GM19023 (cell line): Measurements from ENCODE around the gene AVPR2.

Experiments
- ATAC-seq: cut with Tn5 transposase; IDR thresholded peaks from one replicate; pipeline ENCODE4 v1.9.1; 2021; ENCODE audit warnings: mild to moderate bottlenecking, moderate library complexity; ENCODE audit not compliant: unreplicated experiment

AVPR2 gene

DNA sequence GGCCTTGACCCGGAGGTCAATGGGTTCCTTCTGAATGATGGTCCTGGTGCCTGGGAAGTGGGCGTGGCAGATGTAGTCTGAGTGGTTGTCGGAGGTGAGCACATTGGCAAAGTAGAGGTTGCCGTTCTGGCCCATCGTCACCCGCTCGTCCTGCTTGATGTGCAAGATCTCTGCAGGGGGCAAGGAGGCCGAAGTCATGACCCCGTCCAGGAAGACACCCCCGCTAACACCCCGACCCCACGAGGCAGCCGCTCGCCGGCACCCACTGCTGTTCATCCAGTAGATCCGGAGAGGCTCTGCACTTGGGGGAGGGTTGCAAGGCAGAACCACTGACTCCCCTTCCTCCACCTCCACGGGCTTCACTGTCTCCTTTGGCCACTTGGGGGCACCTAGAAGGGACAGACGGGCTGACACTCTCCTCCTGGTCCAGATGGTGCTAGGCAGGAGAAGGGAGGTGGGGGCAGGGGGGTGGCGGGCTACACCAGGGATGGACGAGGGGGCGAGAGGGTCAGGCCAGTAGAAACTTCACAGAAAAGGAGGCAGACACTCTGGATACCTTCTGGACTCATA, 33.6 kb upstream of the AVPR2 start:
- ATAC-seq: no peak

DNA sequence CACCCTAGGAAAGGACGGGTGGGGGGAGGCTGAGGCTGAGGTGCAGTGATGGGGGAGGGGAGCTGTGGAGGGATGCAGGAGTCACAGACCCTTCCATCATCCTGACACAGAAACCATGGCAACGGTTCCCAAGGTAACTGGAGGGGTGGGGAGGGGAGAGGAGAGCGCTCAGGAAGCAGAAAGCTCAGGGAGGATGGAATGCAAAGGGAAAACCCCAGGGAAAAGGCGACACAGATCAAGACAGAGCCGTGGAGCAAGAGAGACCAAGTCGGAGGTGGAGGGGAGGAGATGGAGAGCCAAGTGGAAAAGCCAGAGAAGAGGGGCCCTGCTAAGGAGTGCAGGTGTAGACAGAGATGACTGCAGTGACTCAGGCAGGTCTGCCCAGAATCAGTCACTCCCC, 33.0 kb upstream of the AVPR2 start:
- ATAC-seq: no peak

DNA sequence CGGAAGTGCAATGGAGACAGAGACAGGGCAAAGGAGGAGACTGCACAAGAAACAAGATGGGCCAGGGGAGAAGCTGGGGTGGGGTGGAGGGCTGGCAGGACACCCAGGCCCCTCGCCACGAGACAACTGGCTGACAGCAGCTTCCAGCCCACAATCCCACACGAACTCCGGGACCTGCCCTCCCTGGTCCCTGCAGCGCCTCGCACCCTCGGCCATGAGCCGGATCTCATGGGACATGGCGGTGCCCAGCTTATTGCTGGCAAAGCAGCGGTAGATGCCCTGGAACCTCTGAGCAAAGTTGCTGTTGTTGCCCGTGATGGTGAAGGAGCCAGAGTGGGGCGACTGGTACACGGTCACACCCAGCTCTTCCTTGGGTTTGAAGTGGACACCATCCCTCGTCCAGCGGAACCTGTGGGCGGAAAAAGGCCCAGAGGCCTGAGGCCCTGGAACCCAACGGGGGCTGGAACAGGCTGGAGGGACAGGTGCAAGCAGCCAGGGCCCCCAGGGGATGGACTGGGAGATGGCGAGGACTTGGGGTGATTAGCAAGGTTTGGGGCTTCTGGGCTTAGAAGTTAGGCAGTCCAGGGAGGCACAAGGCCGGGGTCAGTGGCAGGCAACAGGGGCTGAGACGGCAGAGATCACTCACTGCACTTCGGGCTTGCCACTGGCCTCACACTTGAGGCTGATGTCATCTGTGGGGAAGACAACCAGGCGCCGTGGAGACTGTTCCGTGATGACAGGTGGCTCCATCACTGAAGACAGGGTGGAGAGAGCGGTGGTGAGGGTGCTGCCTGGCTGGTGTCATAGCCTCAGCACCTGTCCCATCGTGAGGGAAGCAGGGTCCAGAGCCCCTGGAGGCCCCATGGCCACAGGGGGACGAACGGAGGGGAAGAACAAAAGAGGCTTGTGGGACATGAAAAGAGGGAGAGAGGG, 32.3 kb upstream of the AVPR2 start:
- ATAC-seq: no peak

DNA sequence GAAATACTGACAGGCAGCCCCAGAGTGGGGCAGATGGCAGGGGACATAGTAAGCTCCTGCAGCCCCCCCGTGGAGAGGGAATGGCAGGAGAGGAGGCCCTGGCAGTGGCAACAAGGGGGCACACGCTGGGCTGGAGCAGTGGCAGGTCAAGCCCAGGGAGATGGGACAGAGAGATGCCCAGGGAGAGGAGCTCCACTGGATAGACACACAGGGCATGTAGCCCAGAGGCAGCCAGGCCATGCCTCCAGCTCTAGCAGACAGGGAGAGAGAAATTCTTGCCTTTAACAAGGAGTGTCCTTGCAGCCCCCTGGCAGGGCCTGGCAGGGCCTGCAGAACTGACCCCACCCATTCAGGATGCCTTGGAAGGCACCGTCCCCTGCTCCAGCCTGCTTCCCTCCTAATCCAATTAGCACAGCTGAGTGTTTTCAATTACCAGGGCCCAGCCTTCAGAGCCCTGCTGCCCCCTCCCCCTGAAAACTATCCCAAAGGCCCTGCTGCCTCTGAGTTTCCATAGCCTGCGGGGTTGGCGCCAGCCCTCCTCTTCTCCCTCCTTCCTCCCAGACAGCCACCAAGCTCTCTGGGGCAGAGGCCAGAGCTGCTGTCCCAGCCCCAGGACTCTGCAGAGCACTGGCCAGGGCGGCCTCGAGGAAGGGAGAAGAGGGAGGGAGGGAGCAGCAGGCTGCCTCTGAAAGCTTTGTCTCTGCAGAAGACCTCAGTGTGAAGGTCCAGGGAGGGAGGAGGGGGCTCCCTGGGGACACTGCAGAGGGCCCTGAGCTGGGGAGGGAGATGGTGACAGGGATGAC, 31.0 kb upstream of the AVPR2 start:
- ATAC-seq: no peak

DNA sequence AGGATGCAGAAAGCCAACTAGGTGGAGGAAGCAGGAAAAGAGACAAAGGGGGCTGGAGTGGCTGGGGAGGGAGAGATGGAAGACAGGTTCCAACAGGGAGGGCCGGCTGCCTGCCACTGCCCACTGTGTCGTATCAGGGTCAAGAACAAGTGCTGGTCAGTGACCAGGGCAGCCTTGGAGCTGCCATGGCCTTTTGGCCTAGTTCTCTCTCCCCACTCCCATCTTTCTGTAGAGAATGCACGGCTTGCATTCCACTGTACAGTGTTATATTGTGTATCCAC, 30.4 kb upstream of the AVPR2 start:
- ATAC-seq: no peak

DNA sequence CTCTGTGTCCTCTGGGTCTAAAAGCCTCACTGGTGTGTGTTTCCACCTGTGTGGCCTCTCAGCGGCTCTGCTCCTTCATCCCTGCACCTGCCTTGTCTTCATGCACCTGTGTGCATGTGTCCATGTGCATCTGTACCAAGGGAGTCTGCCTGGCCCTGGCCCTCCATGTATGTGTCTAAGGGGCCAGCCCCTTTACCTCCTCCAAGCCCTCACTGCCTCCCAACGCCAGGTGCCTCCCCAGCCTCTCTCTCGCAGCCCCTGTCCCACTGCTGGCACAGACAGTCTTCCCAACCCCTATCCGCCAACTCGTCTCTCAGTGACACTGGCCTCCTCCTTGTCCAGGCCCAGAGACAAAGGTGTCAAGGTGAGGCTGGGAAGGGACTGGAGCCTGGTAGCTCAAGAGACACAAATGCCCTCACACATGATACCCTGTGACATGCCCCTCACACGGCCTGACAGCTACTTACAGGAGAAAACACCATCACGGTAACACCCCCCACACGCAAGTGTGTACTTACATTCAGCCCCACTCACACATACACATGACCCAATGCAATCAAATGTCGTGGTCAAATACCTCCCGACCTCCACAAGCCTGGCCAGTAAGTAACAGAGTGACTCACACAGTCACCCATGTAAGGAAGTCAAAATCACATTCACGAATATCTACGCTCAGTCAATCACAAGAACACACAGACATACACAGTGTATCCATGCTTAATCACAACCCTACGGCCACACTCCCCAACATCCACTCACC, 29.9 kb upstream of the AVPR2 start:
- no peak for ATAC-seq

DNA sequence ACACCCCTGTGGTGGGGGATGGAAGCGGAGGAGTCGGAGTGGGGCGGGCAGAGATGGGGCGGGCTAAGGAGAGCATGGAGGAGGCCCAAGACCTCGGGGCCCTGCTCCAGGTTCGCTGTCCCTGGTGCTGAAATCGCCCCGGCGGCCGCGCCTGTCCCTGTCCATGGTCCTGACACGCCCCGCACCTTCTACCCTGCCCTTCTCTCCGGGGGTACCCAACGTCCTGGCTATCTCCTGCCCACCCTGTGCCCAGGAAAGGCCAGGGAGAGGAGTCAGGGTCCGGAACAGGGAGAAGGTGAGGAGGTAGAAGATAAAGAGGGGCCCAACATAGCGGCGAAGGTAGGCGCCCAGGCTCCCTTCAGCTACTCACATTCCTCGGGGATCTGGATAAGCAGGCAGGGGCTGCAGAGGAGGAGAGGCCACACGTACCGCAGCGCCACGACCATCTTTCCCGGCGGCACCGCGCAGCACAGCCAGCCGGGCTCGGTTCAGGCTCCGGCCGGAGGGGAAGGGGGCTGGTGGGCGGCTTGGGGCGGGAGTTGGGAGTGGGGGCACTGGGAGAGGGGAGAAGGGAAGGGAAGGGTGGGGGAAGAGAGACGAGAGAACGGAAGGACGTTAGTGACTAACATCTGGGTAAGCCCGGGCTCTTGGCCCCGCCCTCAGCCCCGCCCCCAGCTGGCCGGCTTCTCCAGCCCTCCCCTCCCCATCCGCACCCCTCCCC, 28.9 kb upstream of the AVPR2 start:
- ATAC-seq: no peak

DNA sequence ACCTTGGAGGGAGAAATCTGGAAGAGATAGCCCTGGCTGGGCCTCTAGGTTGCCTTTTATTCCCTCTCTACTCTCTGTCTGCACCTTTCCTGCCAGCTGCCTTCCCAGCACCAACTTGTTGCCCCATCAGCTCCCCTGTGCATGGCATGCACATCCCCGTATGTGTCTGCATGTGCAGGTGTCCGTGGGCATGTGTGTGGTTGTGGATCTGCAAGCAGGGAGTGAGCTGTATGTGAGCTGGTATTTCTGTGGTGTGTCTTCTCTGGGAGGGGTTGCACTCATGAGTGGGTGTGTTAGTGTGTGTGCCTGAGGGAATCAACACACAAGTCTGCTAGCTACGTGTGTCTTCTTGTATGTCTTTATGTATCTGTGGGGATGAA, 28.4 kb upstream of the AVPR2 start:
- no peak for ATAC-seq

DNA sequence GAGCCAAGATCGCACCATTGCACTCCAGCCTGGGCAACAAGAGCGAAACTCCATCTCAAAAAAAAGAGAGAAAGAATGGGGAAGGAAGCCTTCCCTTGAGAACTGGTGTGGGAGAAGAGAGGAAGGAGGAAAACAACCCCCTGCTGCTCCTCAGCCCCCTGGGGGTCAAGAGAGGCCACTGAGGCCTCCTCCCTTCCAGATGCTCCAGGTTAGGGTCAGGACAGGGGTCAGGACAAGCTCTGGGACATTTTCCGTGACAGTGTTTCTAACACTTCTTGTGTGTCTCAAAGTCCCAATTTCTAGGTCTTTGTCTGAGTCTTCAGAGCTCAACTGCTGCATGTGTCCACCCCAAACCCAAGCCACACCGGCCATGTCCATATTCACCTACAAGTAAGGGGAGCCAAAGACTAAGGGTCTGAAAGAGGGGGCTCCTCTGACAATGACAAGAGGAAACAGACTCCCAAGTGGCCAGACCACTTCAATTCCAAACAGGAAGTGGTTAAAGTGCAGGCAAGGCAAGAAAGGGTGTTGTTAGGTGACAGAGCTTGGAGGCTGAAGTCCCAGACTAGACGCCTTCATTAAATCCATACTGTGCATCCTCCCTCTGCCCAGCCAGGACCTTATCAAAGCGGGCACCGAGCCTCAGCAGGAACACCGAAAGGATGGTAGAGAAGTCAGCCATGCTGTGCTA, 26.8 kb upstream of the AVPR2 start:
- ATAC-seq: no peak

DNA sequence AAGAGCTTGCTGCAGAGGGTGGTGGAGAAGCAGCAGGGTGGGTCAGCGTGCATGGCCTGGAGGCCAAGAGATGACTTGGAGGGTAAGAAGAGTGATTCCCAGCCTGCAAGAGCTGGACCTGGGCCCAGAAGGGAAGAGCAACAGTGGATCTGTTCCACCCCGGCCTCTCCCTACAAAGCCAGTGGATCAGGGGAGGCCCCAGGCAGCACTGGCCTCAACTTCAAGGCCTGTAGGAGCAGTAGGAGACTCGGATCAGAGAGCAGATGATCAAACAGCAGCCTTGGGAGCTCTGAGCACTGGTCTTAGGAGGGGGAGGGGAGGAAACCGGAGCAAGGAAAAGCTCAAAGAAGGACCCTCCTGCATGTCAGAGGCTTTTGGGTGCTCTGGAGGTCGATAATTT, 26.1 kb upstream of the AVPR2 start:
- ATAC-seq: no peak

DNA sequence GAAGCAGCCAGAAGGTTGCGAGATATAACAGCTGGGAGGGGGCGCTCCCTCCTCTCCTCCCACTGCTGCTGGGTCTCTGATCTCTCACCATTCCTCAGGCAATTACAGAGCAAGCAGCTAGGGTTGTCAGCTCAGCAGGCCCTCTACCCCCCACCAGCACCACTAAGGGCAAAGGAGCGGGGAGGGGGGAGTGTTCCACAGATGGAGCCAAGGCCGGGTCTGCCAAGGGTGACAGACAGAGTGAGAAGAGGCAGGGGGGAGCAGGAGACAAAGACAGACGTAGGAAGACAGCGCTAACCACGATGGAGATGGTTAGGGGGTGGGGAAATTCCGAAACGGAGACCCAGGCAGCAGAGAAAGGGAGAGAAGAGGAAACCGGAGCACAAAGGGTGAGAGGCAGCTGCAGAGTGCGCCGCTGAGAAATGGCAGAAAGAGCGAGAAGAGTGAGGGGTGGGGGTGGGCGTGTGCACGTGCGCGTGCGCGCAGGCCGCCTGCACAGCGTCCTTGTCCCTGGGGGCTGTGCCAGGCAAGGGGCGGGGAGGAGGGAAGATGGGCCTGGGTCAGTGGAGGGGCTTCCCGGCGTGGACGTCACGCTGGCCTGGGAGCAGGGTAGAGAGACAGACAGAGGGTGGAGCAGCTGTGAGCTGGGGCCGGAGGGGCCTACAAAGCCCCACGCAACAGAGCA, 25.4 kb upstream of the AVPR2 start:
- ATAC-seq: no peak

DNA sequence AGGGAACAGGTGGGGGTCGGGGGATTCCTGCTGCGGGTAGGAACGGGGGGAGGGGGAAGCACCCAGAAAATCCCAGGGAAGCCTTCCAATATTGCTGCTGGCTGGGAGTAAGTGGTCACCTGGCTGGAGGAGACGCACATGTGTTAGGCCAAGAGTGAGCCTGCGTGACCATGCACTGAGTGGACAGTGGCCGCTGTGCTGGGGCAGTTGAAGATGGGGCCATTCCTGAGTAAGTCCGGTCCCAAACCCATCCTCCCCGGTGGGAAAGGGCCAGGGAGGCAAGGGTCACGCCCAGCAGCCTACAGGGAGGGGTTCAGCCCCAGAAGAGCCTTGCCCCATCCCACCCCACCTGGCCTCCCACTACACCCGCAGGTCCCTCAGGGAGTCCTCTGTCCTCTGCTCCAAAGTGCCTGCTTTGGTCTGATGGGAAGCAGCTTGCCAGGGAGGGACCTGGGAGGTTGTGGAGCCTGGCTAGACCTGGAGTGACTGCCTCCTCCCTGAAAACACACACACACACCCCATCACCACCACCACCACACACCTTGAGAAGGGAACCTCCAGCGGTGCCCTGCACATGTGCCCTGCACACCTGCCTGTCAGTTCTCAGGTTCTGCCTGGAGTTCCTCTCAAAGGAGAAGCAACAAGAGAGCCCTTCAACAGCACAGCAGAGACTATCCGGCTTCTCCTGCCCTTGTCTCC, 24.6 kb upstream of the AVPR2 start:
- ATAC-seq: no peak

DNA sequence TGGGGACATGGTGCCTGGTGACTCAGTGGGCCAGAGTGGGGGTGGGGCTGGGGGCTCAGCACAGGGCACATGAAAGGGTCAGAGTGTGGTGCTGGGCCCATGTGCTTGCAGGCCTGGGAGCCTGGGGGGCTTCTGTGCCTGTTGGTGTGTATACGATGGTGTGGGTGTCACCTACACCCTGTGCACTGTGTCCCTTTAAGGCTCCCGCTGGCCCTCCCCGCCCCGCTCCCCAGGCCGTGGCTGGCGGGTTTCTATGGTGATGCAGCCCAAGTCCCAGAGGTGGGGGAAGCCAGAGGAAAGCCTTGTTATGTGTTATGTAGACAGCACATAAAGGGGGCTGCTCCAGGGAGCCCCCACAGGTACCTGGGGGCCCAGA, 24.0 kb upstream of the AVPR2 start:
- no peak for ATAC-seq

DNA sequence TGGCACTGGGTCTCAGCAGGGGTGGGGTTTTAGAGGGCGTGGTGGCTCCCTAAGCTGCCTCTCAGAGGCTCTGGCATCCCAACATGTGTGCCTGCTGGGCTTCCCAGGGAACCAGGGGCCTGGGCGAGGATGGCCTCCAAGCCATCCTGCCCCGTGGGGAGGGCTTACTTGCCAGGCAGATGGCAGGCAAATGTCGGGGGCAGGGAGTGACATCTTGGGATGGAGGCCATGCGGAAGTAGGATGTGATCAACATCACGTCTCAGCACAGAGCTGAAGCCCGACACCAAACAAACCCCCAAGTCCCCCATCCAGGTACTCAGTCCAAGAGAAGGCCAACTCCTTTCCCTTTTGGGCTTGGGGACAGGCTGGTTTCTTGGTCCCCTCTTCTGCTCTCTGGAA, 23.2 kb upstream of the AVPR2 start:
- ATAC-seq: no peak

DNA sequence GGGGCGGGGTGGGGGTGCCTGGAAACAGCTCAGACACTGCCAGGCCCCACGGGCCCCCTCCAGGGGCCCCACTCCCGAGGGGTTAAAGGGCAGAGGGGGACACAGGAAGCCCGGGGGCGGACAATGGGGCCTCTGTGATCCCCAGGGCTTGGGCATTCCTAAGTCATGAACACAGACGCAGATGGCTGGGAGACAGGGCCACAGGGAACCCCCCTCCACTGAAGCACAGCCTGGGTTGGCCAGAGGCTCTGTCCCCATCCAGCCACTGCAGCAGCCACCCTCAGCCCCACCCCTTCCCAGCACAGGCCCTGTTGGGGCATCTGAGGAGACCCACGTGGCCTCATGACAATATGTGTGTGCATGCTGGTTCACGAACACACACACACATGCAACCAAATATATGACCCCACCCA, 22.4 kb upstream of the AVPR2 start:
- ATAC-seq: no peak

DNA sequence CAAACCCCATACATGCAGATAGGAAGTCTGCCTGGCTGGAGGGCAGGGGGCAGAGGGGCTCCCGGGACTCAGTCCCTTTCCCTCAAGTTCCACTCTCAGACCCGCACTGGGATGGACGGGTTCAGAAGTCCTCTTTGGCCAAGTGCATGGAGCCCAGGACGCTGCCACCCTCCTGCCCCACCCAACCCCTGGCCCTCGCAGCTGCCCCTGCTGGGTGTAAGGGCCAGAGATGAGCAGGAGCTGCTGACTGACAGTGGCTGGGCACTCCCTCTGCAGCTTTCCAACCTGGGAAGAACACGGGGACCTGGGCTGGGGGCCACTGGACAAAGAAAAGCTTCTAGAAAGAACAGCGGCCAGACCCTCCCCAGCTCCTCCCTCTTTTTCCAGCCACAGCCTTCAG, 21.9 kb upstream of the AVPR2 start:
- ATAC-seq: no peak

DNA sequence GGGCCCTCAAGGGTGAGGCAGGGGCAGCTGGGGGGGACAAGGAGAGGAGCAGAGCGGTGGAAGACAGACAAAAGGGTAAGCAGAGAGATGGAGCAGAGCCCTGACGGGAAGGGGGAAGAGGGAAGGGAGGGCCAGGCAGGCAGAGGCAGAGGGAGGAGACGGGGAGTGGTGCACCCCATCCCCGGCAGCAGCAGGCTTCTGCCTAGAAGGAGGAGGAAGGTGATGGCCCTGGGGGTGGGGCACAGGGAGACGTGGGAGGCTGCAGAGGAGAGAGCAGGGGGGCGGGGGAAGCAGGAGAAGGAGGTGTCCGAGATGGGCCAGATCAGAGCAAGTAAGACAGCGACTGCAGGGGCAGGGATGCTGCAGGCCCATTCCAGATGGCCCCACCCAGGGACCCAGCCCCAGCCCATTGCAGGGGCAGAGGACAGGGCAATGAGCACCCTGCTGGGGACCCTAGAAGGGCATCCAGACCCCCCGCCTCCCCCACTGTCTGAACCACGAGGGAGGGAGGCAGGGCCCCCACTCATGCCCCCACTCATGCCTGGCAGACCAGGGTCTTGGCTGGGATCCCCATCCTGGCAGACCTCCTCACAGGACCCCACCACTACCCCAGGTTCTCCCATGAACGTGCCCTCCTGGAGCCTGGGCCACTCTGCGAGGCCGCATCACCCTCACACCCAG, 21.2 kb upstream of the AVPR2 start:
- no peak for ATAC-seq

DNA sequence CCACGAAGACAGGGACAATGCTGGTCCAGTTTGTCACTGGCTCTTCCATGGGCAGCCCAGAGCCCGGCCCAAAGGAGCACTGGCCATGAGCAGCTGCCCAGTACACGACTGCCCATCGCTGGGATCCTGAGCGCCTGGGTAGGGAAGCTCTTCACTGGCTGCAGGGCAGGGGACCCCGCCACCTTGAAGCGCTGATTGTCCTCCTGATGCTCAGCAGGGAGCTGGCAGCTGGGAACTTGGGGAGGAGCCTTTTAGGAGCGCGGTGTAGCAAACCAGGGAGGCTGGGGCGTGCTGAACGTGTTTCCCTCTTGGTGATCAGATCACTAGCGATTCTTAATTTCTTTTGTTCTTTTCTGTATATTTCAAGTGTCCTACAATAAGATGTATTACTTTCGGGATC, 20.3 kb upstream of the AVPR2 start:
- ATAC-seq: no peak
